Measurements from ENCODE around the gene RNF8.

Gene RNF8

GRCh38 chr6:37426945-37427510 is 73.2 kb downstream of the RNF8 start:
- H4K20me1 ChIP-seq (ENCODE audit: insufficient read depth, low read length), result no peaks in the 10 kb centered on the region
- H3K27me3 ChIP-seq (ENCODE audit: insufficient read depth, low read length, poor library complexity), result no peaks in the 10 kb centered on the region
- no peak overlapping the region for H3K9ac ChIP-seq (ENCODE audit: low read depth, low read length)
- no peaks in the 10 kb centered on the region for H3K36me3 ChIP-seq (ENCODE audit: insufficient read depth, low read length)
- ATAC-seq (ENCODE audit: insufficient read depth, low read depth), result no peak
- H3K9me3 ChIP-seq (ENCODE audit: insufficient read depth, low read length, severe bottlenecking), result no peaks in the 10 kb centered on the region
- H3K79me2 ChIP-seq (ENCODE audit: insufficient read depth, low read length), result no peaks in the 10 kb centered on the region
- H3K27ac ChIP-seq (ENCODE audit: low read length), result no peak overlapping the region
- no peak overlapping the region for H3K4me2 ChIP-seq (ENCODE audit: insufficient read depth, low read length)
- H3K4me1 ChIP-seq (ENCODE audit: insufficient read depth, low read length), result peaks cover 2% of the 10 kb centered on the region; the same call in 1 of the 2 replicates
- DNase-seq, result no peak
- TF ChIP-seq EZH2 (IDR thresholded peaks at IDR 0.05; ENCODE audit: borderline replicate concordance, low read depth, low read length, severe bottlenecking) (no peak), CTCF (IDR thresholded peaks at IDR 0.05; ENCODE audit: borderline replicate concordance, extremely low read depth, low read length, poor library complexity, severe bottlenecking) (no peak)
- H2AFZ ChIP-seq (ENCODE audit: low read depth, low read length), result no peak overlapping the region
- H3K4me3 ChIP-seq (ENCODE audit: low read depth in 1 of 2, low read length in 2 of 2), result no peak overlapping the region

- H3K9ac ChIP-seq (ENCODE audit: low read depth, low read length), result no peak overlapping the region
- no peak overlapping the region for H3K4me3 ChIP-seq (ENCODE audit: low read depth in 1 of 2, low read length in 2 of 2)
- no peaks in the 10 kb centered on the region for H3K27me3 ChIP-seq (ENCODE audit: insufficient read depth, low read length, poor library complexity)
- H2AFZ ChIP-seq (ENCODE audit: low read depth, low read length), result no peak overlapping the region
- H3K9me3 ChIP-seq (ENCODE audit: insufficient read depth, low read length, severe bottlenecking), result no peaks in the 10 kb centered on the region
- H3K4me1 ChIP-seq (ENCODE audit: insufficient read depth, low read length), result peaks cover 20% of the 10 kb centered on the region
- H3K79me2 ChIP-seq (ENCODE audit: insufficient read depth, low read length), result peaks cover 16% of the 10 kb centered on the region
- no peaks in the 10 kb centered on the region for H3K36me3 ChIP-seq (ENCODE audit: insufficient read depth, low read length)
- no peaks in the 10 kb centered on the region; the same call in 1 of the 2 replicates for H4K20me1 ChIP-seq (ENCODE audit: insufficient read depth, low read length)
- no peak overlapping the region for H3K4me2 ChIP-seq (ENCODE audit: insufficient read depth, low read length)
- no peak for DNase-seq
- no peak overlapping the region for H3K27ac ChIP-seq (ENCODE audit: low read length)
- no peak for ATAC-seq (ENCODE audit: insufficient read depth, low read depth)
- TF ChIP-seq EZH2 (IDR thresholded peaks at IDR 0.05; ENCODE audit: borderline replicate concordance, low read depth, low read length, severe bottlenecking) (no peak), CTCF (IDR thresholded peaks at IDR 0.05; ENCODE audit: borderline replicate concordance, extremely low read depth, low read length, poor library complexity, severe bottlenecking) (no peak)
Observed at GRCh38 chr6:37429352-37429750, 75.6 kb downstream of the RNF8 start.

- Histone ChIP-seq H3K4me2 (ENCODE audit: insufficient read depth, low read length) (peak overlapping the region; percentile 76), H3K36me3 (ENCODE audit: insufficient read depth, low read length) (peaks cover 24% of the 10 kb centered on the region), H3K4me1 (ENCODE audit: insufficient read depth, low read length) (peaks cover 33% of the 10 kb centered on the region), H4K20me1 (ENCODE audit: insufficient read depth, low read length) (no peaks in the 10 kb centered on the region; the same call in 1 of the 2 replicates), H3K27me3 (ENCODE audit: insufficient read depth, low read length, poor library complexity) (no peaks in the 10 kb centered on the region), H3K9ac (ENCODE audit: low read depth, low read length) (peak overlapping the region; percentile 72), H3K79me2 (ENCODE audit: insufficient read depth, low read length) (peaks cover 45% of the 10 kb centered on the region), H3K9me3 (ENCODE audit: insufficient read depth, low read length, severe bottlenecking) (no peaks in the 10 kb centered on the region), H3K4me3 (ENCODE audit: low read depth in 1 of 2, low read length in 2 of 2) (peak overlapping the region; percentile 71 to 84; a peak in 3 of 4 replicates), H3K27ac (ENCODE audit: low read length) (peak overlapping the region; percentile 93), H2AFZ (ENCODE audit: low read depth, low read length) (peak overlapping the region; percentile 99)
- TF ChIP-seq EZH2 (IDR thresholded peaks at IDR 0.05; ENCODE audit: borderline replicate concordance, low read depth, low read length, severe bottlenecking), result no peak
- no peak for TF ChIP-seq CTCF (IDR thresholded peaks at IDR 0.05; ENCODE audit: borderline replicate concordance, extremely low read depth, low read length, poor library complexity, severe bottlenecking)
- ATAC-seq (ENCODE audit: insufficient read depth, low read depth) (no peak), DNase-seq (no peak)
Observed at GRCh38 chr6:37432590-37432915, 78.8 kb downstream of the RNF8 start.
